Kasumi-1 (cell line): ENCODE measurements around the gene KCNQ1.
A peak's percentile ranks its signal among the peaks of the same experiment; 100 is the strongest.

Source experiments
- DNase-seq, 2 experiments: peaks; one replicate each; lab custom pipeline; 2025; lab: John Stamatoyannopoulos, UW

Gene KCNQ1

GRCh38 chr11:2821891-2822290, 377.1 kb downstream of the KCNQ1 start:
- DNase-seq = no peak

DNA sequence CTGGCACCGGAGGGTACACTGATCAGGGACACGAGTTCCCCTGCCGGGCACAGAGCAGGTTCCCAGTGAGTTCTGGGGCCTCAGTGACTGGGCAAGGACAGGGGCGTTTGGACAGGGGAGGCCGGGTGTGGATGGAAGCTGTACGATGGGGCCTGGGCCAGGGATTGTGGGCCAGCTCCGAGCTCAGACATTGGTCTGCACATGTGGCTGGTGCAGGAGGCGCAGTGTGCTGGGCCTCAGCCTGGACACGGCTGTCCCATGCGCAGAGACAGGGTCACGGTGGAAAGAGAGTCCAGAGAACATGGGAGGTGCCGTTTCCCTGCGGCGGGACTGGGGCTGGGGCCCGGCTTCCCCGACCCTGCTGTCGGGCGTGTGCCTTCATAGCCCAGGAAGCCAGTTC, 380.0 kb downstream of the KCNQ1 start:
- DNase-seq = no peak

- no peak for DNase-seq
Observed at GRCh38 chr11:2825261-2825888, 380.6 kb downstream of the KCNQ1 start.

- peak; percentile 73 to 74 for DNase-seq
Observed at GRCh38 chr11:2825889-2826678, 381.3 kb downstream of the KCNQ1 start.

GRCh38 chr11:2826679-2827056, 381.9 kb downstream of the KCNQ1 start:
- peak; percentile 73 to 74 for DNase-seq

DNA sequence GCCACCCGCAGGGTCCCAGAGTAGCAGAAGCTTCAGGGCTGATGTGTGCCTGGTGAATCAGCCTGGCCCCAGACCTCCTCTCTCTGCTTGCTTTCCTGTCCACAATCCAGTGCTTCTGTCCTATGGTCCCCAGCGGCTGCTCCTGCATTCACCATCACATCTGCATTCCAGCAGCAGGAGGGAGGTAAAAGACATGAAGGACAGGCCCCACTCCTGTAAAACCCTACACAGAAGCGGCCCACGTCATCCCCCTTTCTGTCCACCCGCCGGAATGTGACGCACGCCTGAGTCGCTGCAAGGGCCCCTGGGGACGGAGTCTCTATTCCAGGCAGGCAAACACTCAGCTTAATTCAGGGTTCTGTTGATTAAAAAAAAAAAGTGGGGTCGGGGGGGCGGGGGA, 382.4 kb downstream of the KCNQ1 start:
- no peak for DNase-seq

DNA sequence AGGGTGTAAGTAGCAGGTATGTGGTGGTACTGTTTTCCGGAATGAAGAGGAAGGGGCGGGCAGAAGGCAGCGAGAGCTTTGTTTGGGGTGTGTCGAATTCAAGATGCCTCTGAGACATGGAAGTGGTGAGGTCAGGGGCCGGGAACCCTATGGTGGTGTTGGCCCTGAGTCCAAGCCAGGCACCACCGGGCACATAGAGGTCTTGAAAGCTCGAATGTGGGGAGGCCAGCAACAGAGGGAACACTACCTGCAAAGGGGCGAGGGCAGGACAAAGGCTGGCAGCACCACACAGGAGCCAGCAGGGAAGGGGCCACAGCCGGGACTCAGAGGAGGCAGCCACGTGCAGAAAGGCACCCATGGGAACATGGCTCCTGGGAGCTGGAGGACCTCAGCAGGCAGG, 383.0 kb downstream of the KCNQ1 start:
- no peak for DNase-seq

- no peak for DNase-seq
Observed at GRCh38 chr11:2828585-2829330, 383.9 kb downstream of the KCNQ1 start.

DNA sequence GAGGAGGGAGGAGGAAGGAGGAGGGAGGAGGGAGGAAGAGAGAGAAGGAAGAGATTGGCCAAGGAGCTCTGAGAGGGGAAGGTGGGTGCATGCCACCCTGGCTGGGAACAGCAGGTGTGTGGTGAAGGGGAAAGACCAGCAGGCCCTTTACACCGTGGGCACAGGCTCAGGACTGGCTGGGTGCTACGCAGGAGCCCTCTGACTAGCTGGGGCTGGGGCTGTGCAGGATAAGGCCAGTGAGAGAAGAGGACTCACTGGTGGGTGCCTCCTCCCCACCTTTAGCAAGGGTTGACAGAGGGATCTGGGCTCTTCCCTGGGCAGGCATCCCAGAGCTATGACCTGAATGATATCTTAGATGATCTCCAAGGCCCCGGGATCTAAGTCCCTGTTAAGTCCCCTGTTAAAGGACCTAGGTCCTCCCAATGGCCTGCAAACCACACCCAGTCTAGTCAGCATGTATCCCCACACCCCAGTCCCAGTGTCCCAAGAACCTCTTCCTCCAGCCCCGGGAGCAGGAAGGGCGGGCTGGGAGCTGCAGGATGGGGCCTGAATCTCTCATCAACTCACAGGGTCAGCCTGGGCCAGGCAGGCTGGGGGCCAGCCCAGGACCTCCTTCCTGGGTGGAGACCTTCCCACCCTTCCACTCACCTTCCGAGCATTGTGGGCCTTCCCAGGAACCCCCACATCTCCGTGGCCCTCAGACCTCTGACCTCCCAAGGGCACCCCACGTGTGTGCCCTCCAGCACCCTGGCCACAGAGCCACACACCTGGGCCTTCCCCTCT, 385.4 kb downstream of the KCNQ1 start:
- DNase-seq = no peak

GRCh38 chr11:2830886-2831285, 386.1 kb downstream of the KCNQ1 start:
- no peak for DNase-seq

- DNase-seq = no peak
Observed at GRCh38 chr11:2831781-2832532, 387.1 kb downstream of the KCNQ1 start.

DNA sequence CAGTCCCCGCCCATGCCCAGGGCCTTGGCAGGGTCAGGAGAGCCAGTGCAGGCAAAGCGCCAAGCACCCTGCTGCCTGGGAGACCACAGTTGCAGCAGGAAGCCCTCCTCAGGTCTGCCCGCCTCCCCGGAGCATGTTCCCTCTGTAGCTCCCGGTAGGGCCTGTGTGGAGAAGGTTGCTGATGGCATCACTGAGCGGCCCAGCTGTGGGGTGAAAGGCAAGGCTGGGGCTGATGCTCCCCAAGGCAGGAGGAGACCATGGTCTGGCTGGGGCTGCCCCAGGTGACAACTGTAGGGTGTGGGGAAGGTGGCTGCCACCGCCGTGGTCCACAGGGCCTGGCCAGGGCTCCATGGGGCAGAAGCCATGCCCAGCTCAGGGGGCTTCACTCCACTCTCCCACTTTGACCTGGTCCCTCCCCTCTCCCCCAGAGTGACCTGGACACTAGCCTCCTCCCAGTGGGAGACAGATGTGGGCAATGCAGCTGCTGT, 387.8 kb downstream of the KCNQ1 start:
- DNase-seq = no peak

- DNase-seq = no peak
Observed at GRCh38 chr11:2833051-2833715, 388.4 kb downstream of the KCNQ1 start.

DNA sequence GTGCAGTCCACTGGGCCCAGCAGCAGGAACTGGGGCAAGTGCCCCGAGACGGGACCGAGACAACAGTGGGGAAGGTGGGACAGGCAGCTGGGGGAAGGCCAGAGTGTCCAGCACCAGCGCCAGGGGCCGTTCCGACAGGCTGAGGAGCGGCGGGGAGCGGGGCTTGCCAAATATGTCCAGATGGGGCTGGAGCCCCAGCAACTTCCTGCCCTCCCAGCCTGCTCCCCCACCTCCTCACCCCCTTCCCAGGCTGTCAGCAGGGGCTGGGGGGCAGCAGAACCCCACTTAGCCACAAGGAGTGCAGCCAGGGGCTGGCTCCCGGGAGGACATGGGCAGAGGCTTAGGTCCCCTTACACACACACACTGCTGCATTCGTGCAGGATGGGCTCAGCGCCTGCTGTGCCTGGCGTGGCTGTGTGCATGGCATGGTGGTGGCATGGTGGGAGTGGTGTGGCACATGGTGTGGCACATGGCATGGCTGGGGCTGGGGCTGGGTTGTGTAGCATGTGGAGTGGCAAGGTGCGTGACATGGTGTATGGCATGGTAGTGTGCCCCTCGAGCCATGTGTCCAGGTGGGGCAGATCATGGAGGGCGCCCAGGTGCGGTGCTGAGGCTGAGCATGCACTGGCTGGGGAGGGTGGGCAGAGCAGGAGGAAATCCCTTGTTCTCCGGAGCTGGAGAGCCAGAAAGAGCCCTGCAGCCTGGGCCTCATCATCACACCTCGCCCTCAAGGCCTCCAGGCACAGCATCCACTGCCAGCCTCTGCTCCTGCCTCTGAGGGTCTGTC, 389.1 kb downstream of the KCNQ1 start:
- DNase-seq = no peak

GRCh38 chr11:2834503-2835273, 389.9 kb downstream of the KCNQ1 start:
- no peak for DNase-seq

DNA sequence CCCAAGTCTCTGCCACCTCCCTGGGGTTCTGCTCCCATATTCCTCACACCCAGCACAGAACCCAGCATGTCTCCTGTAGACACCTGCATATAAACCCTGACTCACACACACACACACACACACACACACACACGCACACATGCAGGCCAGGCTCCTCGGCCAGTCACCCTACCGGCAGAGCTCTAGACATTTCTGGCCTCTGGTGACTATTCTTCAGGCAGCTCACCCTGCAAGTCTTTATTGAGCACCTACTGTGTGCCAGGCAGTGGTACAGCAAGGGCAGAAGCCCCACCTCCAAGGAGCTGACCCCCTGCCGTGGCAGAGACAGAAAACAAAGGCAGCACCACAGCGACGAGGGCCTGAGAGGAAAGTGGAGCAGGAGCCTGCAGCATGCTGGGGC, 390.5 kb downstream of the KCNQ1 start:
- no peak for DNase-seq

GRCh38 chr11:2835751-2836150, 390.9 kb downstream of the KCNQ1 start:
- DNase-seq = no peak

GRCh38 chr11:2836315-2837095, 391.7 kb downstream of the KCNQ1 start:
- no peak for DNase-seq
